WERI-Rb-1 (cell line): ENCODE data around the gene USP16.

Source experiments
- DNase-seq: peaks from one replicate; pipeline ENCODE4 v3.0.0-alpha.2; 2020
- H3K27ac ChIP-seq: fragments of 250-450 bp; sonication (Bioruptor Pico); 2 replicates; pipeline ENCODE4 v1.5.1; 2020; ENCODE audit warnings: mild to moderate bottlenecking, moderate library complexity
- H3K27me3 ChIP-seq: fragments of 250-450 bp; sonication (Bioruptor Pico); 2 replicates; pipeline ENCODE4 v1.5.1; 2021; ENCODE audit warnings: mild to moderate bottlenecking, low read depth, moderate library complexity; ENCODE audit not compliant: insufficient read depth, severe bottlenecking
- H3K36me3 ChIP-seq: fragments of 250-450 bp; sonication (Bioruptor Pico); 2 replicates; pipeline ENCODE4 v1.5.1; 2020; ENCODE audit warnings: mild to moderate bottlenecking, moderate library complexity
- H3K4me3 ChIP-seq: 2 replicates; pipeline ENCODE4 v1.5.1; 2011; ENCODE audit warnings: low read depth, mild to moderate bottlenecking, control low read depth, low read length
- H3K9me3 ChIP-seq: fragments of 250-450 bp; sonication (Bioruptor Pico); 2 replicates; pipeline ENCODE4 v1.5.1; 2021; ENCODE audit warnings: mild to moderate bottlenecking, moderate library complexity; ENCODE audit not compliant: severe bottlenecking
- CTCF ChIP-seq: IDR thresholded peaks from 2 replicates; pipeline ENCODE4 v1.5.1; 2011; ENCODE audit warnings: low read depth, mild to moderate bottlenecking, control low read depth, inconsistent platforms, low read length

USP16 gene

GRCh38 chr21:29034678-29035077 lies 10.2 kb downstream of the USP16 start:
- Histone ChIP-seq H3K36me3 (peaks cover 91% of the 10 kb centered on the region), H3K4me3 (no peak overlapping the region), H3K27ac (no peak overlapping the region), H3K27me3 (no peaks in the 10 kb centered on the region), H3K9me3 (no peaks in the 10 kb centered on the region)
- no peak for DNase-seq
- no peak for TF ChIP-seq CTCF

GRCh38 chr21:29052224-29052623 lies 27.8 kb downstream of the USP16 start:
- Histone ChIP-seq H3K4me3 (no peak overlapping the region), H3K36me3 (peaks cover 94% of the 10 kb centered on the region), H3K27me3 (no peaks in the 10 kb centered on the region), H3K9me3 (no peaks in the 10 kb centered on the region), H3K27ac (no peak overlapping the region)
- TF ChIP-seq CTCF, result no peak
- DNase-seq, result no peak

GRCh38 chr21:29053011-29053553 lies 28.6 kb downstream of the USP16 start:
- H3K9me3 ChIP-seq, result no peaks in the 10 kb centered on the region
- DNase-seq, result no peak
- peaks cover 95% of the 10 kb centered on the region for H3K36me3 ChIP-seq
- no peak overlapping the region for H3K4me3 ChIP-seq
- no peaks in the 10 kb centered on the region for H3K27me3 ChIP-seq
- no peak overlapping the region for H3K27ac ChIP-seq
- TF ChIP-seq CTCF, result no peak

- peaks cover 93% of the 10 kb centered on the region for H3K36me3 ChIP-seq
- H3K9me3 ChIP-seq, result no peaks in the 10 kb centered on the region
- TF ChIP-seq CTCF, result no peak
- DNase-seq, result no peak
- H3K27me3 ChIP-seq, result no peaks in the 10 kb centered on the region
- H3K27ac ChIP-seq, result no peak overlapping the region
- no peak overlapping the region for H3K4me3 ChIP-seq
Measured at GRCh38 chr21:29053656-29054055, 29.2 kb downstream of the USP16 start.

- DNase-seq, result no peak
- Histone ChIP-seq H3K9me3 (no peaks in the 10 kb centered on the region), H3K4me3 (no peak overlapping the region), H3K27me3 (no peaks in the 10 kb centered on the region), H3K27ac (no peak overlapping the region), H3K36me3 (peaks cover 93% of the 10 kb centered on the region)
- no peak for TF ChIP-seq CTCF
Measured at GRCh38 chr21:29055080-29055479, 30.6 kb downstream of the USP16 start.

- no peak for TF ChIP-seq CTCF
Measured at GRCh38 chr21:29056005-29056404, 31.5 kb downstream of the USP16 start.

More at GRCh38 chr21:29056005-29056404, 31.5 kb downstream of the USP16 start:
- Histone ChIP-seq H3K36me3 (peaks cover 95% of the 10 kb centered on the region), H3K27ac (no peak overlapping the region), H3K27me3 (no peaks in the 10 kb centered on the region), H3K4me3 (no peak overlapping the region), H3K9me3 (no peaks in the 10 kb centered on the region)
- DNase-seq, result no peak
